Stimulated activated CD8-positive, alpha-beta memory T cell treated with anti-CD3 and anti-CD28 coated beads, Interleukin-12 subunit alpha, Interleukin-12 subunit beta, amount 100 ng/mL, for 4 hours (primary cell): ENCODE results near the gene HPSE.
"Not testable (repeated sequence)": the region's sequence is repeated elsewhere in the genome, so short reads cannot be mapped to it uniquely, and the experiment has no call there.

Experiments used
- DNase-seq: peaks from one replicate; pipeline ENCODE4 v3.0.0-alpha.2; 2020; ENCODE audit warnings: low read depth

HPSE gene

DNA sequence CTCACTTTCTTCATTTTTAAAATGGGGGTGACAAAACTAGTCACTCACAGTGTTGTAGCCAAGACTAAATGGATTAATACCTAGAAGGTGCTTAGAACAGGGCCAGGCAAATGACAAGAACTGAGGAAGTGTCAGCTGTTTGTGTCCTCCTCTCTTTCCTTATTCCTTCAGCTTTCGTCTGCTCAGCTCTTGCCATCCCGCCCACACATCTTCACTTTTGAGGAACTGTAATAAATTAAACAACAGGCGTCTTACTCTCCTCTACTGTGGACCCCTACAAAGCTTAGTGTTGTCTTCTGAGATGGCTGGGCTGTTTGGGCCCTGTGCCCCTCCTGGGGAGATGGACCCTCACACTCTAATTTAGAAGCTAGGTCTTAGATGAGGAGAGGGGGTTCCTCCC lies 2.7 kb downstream of the HPSE start:
- DNase-seq = no peak

DNA sequence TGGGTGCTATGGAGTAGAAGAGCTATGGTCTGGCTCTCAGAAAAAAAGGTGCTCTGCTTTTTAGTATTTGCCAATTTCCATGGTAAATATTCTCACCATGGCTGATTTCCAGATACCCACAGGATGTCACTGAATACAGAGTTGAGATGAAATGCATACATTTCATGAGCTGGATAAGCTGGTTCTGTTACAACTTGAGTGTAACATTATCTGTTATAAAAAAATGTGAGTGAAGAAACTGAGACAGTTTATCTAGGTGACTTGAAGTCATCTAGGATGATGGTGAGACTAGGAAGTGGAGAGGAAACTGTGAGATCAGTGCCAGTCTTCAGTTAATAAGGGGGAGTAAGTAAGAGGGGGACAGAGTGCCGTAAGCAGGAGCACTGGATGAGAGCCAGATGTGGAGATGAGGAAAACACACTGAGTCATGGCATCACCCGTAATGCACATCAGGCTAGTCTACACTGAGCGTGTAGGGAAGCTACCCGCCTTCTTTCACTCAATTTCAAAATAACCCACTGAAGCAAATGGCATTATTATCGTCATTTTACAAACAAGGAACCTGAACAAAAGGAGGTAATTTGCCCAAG lies 5.0 kb downstream of the HPSE start:
- no peak for DNase-seq

DNA sequence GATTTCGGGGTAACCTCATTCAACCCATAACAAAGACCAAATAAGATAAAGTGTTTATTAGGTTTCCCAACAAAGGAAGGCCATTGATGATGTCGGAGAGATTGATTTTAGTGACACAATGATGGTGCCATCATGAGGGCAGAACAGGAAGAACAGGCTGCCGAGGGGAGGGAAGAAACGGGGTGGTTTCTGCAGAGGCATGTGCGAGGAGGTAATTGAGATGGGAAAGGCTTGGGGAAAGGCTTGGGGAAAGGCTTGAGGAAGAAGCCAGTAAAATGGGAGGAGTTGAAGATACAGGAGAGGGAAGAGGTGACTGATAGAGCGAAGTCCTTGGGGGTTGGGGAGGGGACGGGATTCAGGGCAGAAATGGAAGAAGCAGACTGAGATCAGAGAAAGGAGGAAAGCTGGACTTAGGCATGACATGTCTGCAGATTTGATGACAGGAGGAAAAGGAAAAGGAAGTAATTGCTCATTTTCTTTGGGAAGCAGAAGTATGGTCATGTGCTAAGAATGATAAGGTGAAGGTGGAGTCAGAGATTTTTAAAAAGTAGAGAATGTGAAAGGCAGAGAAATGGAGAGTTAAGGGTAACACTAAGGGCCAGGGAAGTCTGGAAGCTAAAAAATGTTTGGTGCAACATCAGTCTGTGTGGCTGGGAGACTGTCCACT lies 6.0 kb downstream of the HPSE start:
- no peak for DNase-seq

DNA sequence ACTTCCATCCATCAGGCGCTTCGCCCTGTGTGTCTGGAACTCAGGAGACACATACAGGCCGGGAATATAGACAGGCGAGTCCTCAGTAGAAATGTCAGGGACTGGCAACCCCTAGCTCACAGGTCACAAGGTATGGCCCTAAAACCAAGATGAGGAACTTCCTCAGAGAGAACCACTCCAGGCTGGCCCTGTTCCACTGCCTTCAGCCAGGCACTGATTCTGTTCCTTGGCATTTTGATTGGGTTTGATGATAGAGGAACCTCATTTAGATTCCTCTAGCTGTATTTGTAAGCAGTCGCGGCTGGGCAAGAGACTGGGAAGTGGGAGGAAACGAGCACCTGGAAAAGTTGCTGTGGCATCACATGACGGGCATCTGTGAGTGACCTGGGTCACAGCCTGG lies 8.1 kb downstream of the HPSE start:
- DNase-seq = no peak

DNA sequence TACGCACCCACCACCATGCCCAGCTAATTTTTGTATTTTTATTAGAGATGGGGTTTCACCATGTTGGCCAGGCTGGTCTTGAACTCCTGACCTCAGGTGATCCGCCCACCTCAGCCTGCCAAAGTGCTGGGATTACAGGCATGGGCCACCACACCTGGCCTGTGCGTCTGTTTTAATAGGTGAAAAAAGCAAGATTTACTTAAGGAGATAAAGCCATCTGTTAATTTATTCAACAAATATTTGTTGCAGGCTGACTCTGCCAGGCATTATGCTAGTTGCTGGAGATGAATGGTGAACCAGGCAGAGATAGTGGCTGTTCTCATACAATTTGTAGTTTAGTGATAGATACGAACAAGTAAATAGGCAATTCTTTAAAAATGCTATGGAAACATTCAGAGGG lies 9.3 kb downstream of the HPSE start:
- not testable (repeated sequence) for DNase-seq

DNA sequence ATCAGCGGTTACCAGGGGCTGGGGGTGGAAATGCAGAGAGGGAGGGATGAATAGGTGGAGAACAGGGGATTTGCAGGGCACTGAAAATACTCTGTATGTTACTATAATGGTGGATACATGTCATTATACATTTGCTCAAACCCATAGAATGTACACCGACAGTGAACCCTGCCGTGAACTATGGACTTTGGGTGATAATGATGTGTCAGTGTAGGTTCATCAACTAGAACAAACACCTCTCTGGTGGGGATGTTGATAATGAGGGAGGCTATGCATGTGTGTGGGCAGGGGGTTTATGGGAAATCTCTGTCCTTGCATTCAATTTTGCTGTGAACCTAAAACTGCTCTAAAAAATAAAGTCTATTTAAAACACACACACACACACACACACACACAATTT lies 11.5 kb downstream of the HPSE start:
- DNase-seq = no peak

DNA sequence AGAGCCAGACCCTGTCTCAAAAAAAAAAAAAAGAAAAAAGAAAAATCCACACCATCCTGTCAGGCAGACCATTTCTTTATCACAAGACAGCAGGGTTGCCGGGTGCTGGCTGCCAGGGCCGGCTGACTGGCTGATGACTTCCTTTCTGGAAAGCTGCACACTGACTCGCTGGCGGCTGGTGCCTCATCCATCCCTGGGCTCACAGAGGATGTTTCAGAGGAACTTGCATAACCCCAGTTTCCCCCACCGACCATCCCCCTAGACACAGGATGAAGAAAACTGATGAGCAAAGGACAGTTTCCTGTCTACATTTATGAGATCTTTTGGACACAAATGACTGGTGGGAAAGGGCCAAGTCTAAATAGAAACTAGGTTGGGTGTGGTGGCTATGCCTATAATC lies 14.1 kb downstream of the HPSE start:
- DNase-seq = no peak

DNA sequence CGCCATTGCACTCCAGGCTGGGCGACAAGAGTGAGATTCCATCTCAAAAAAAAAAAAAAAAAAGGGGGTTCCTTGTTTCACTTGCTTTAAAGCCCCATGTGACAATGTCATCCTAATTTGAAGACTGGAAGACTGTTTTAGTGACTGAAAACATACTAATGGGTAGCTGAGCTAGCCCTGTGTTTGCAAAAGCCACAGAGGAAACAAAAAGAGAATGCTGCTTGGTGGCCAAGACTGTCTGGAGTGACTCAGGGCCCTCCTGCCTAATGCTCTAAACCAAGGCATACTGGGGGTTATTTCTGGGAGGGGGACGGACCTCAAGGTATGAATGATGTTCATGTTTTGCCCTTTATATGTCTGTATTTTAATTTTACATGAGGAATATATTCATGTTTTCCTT lies 16.0 kb downstream of the HPSE start:
- no peak for DNase-seq

DNA sequence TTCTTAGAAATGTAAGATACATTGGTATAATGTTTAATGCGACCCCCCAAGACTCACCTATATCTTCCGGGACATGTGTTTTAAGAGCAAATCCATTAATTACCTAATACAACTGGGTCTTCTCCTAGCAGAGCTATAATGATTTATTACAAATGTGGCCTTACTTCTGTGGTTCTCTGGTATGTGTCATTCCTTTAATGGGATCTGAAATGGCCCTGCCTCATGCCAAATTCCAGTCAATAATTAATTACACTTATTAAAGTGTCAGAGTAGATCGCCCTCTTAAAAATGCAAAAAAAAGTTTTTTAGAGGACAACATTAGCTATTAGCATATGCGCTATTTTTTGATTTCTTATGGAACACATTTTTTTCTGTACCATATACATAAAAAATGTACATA lies 17.0 kb downstream of the HPSE start:
- no peak for DNase-seq

DNA sequence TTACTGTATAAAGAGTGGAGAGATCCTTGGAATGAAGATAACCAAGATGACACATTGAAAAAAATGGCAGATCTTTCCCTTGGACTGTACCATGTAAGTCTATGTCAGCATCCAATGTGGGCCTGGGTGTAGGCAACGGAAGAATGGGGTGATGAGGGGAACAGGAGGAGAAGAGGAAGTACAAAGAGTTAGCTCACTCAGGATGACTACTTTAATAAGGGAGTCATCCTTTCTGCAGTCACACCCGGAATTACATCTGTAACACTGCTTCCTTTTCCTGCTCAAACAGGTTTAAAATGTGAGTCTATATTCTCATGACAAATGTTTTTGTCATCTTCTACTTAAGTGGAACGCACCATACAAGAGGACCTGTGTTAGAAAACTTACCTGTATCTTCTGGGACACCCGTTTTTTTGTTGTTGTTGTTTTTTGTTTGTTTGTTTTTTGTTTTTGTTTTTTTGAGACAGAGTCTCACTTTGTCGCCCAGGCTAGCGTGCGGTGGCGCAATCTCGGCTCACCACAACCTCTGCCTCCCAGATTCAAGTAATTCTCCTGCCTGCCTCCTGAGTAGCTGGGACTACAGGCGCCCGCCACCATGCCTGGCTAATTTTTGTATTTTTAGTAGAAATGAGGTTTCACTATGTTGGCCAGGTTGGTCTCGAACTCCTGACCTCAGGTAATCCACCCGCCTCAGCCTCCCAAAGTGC lies 18.0 kb downstream of the HPSE start:
- DNase-seq = no peak

DNA sequence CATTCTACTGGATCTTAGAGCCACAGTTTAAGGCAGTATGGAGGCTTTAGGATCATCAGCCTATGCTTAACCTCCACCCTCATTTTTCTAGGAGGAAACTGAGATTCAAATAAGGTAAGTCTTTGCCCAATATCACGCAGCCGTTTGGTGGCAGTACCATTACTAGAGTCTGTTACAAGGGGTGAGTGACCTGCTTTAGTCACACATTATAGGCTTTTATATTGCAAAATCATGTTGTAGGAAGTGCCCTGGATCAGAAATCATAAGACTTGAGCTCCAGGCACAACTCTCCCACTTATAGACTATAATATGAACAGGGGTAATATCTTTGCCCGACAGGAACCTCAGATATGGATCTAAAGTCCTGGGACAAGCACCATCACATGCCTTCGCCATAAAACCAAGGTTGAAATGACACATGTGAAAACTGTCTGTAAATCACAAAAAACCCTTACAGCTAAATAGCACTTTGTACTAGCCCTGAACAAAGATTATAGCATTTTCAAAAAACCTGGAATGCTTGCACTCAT lies 19.2 kb downstream of the HPSE start:
- DNase-seq = no peak

DNA sequence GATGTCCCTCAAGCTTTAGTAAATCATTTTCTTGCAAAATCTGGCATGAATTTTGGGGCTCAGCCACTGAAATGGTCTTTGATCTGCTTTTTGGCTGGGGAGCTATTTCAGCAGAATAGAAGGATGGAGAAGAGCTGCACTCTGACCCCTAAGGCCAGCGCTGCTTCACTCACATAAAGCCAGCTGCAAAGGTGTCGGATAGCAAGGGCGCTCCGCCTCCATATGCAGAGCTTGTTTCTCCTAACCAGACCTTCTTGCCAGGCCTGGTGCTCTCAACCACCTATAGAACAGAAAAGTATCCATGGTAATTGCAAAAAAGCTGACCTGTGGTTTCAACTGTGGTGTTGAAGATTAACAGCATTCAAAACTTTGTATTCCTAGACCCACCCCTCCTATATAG lies 26.0 kb downstream of the HPSE start:
- DNase-seq = no peak

DNA sequence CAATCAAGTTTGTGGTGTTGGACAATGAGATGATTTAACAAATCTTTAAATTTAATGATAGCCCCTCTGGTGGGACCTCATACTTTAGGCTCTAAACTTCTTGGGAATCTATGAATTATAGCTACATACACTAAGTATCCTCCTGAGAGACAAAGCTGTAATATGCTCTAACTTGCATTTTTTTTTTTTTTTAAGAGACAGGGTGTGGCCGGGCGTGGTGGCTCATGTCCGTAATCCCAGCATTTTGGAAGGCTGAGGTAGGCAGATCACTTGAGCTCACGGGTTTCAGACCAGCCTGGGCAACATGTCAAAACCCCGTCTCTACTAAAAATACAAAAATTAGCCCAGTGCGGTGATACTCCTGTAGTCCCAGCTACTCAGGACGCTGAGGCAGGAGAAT lies 26.7 kb downstream of the HPSE start:
- no peak for DNase-seq

DNA sequence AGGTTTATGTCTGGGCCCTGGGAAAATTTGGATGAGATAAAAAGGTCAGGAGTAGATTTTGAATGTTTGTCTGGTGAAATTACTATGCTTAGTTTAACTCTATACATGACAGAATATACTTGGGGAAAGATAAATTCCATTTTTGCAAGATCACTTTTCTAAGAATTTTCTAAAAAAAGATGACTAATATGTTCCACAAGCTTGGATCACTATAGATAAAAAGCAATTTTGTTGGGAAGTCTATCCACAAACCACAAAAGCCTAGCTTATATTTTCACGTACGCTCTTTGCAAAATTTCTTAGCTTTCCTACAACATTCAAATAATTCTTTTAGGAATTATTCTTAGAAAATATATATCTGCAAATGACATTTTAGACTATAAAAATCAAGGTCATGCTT lies 29.5 kb downstream of the HPSE start:
- DNase-seq = no peak

DNA sequence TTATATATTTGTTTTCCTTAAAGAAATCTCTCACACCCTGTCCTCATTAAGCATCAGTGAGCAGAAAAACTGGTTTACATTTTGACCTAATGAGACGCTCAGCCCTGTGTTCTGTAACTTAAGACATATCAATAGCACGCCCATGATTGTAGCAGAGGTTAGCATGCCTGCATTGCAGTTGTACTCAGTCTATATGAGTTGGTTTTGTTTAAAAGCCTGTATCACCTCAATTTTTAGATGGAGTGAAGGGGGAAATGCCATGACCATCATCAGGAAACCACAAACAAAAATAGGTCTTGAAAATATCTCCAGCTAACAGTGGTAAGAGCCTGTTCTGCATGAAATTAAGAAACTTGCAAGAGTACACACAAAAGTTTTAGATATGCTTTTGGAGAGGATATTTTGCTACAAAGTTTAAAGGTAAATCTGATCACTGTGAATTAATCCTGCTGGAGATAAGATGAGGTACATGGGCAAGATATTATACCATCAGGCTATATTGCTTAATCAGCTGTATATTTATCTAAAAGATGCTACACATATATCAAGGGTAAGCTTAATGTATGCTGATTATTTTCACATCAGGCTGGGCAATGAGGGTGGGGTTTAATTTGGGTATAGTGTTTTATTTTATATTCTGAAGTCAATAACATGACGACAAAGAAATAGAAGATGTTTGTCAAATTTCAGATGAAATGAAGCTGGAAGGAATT lies 36.9 kb downstream of the HPSE start:
- DNase-seq = no peak

DNA sequence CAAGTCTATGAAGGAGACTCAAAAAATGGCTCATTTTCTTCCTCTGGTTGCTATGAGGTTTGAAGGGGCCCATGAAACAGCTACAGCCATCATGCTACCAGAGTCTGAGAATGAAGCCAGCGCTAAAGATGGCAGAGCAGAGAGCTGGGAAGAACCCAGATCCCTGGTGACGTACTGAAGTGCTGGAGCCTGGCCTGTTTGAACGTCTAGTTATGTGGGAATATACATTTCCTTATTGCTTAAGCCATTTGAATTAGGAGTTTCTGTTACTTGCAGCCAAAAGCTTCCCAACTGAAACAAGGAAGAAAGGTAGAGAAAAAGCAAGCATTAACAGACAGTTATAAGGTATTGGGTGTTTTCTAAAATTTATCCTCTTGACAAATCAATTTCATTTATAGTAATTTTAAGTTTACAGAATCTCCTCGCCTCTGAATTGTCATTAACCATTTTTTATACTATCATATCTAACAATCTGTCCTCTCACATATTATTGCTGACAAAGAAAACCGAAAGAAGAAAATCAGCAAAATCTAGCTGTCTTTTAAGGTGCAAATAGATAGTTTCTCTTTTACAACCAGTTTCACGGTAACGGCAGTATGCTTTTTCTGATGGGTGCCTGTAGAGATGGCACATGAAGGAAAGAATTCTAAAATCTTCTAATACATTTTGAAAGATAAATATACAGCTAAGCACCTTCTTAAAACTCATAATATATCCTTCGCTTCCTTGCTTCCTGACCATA lies 41.2 kb downstream of the HPSE start:
- no peak for DNase-seq

DNA sequence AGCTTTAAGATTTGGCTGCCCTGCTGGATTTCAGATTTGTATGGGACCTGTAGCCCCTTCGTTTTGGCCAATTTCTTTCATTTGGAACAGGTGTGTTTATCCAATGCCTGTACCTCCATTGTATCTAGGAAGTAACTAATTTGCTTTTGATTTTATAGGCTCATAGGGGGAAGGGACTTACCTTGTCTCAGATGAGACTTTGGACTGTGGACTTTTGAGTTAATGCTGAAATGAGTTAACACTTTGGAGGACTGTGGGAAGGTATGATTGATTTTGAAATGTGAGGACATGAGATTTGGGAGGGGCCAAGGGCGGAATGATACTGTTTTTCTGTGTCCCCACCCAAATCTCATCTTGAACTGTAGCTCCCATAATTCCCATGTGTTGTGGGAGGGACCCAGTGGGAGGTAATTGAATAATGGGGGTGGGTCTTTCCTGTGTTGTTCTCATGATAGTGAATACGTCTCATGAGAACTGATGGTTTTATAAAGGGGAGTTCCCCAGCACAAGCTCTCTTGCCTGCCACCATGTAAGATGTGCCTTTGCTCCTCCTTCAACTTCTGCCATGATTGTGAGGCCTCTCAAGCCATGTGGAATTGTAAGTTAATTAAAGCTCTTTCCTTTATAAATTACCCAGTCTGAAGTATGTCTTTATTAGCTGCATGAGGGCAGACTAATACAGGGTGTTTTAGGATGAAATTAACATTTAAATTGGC lies 44.4 kb downstream of the HPSE start:
- not testable (repeated sequence) for DNase-seq

DNA sequence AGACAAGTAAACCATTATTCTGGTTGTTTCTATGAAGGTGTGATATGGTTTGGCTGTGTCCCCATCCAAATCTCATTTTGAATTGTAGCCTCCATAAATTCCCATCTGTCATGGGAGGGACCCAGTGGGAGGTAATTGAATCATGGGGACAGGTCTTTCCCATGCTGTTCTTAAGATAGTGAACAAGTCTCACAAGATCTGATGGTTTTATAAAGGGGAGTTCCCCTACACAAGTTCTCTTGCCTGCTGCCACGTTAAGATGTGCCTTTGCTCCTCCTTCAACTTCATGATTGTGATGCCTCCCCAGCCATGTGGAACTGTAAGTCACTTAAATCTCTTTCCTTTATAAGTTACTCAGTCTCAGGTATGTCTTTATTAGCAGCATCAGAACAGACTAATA lies 46.3 kb downstream of the HPSE start:
- DNase-seq = not testable (repeated sequence)

DNA sequence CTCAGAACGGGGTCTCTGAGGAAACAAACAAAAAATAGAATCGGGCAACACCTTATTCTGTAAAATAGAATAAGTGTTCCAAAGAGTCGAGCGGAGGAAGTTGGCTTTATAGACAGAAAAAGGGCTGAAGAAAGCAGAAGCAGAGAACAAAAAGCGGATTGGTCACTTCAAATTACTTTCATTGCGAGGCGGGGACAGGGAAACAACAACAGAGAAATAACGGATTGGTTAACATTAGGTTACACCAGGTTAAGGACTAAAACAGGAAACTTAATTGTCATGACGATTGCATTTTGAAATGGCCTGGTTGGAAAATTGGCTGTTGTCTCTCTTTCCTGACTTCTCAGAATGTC lies 49.6 kb downstream of the HPSE start:
- DNase-seq = no peak

DNA sequence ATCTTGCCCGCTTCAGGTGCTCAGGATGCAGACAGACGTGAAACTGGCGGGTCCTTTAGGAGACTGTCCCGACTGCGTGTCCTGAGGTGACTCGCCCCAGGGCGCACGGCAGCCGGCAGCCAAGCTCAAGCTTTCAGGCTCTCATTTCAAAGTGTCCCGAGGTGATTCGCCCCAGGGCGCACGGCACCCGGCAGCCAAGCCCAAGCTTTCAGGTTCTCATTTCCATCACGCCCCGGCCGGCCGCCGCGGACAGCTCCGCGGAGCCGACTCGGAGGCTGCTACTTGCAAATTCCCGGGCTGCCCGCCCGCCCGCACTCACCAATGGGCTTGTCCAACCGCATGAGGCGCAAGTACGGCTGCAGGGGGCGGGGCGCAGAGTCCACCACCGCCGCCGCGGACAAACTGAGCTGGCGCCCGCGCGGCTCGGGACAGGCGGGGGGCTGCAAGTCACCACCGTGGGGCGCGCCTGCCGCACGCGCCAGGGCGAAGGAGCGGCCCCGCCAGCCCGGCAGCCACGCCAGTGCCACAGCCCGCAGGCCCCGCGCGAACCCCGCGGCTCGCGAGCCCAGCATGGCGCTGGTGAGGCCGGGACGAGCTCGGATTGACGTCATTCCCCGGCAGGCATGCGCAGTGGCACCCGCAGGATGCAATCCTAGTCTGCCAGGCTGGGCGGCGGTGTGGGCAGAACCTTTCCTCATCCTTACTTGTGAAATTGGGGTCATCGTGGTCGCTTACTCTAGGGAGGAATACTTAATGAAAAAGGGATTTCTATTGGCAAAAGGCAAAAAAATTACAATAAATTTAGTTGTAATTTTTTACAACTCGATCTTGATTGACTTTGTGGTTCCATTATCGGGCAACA lies 50.2 kb downstream of the HPSE start, which contains the start of gene COQ2:
TSS of gene COQ2 (minus strand) at position 606 of the 862 bp plus-strand sequence. CDS start at position 572, 34 bp downstream.
- DNase-seq = peak; percentile 90
